Measurements from ENCODE around the gene SCGB3A2. TPM values are rescaled to one million over a fixed set of nuclear protein-coding genes. Genes with fewer than 3 reads are reported as not detected.
"Not testable (repeated sequence)": the region's sequence is repeated elsewhere in the genome, so short reads cannot be mapped to it uniquely, and the experiment has no call there.

Gene SCGB3A2
- total RNA-seq, 1 donor from 2014 or later: not detected

DNA sequence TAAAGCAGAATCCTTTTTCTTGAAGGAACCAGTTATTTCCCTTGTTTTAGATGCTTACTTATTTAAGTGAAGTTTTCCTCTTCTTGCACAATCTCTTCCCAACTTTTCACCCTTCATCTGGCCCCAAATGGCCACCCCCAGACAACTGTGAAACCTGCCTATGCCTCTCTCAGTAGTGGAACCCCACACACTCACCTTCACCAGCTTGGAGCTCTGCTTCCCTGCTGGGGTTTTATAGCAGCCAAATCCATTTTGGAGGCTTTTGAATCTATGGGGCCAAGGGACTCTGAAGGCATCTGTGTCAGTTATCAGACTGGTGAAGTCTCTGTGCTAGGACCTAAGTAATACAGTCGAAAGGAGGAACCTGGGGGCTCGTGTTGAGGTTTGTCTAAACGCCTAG is 24.2 kb upstream of the SCGB3A2 start:
- Mint-ChIP-seq H3K27me3 (ENCODE audit: low read depth) (peaks cover 8% of the 10 kb centered on the region), H3K4me1 (ENCODE audit: low read depth) (peaks cover 1% of the 10 kb centered on the region), H3K27ac (no peak overlapping the region), H3K9me3 (no peaks in the 10 kb centered on the region), H3K36me3 (ENCODE audit: low read depth) (no peaks in the 10 kb centered on the region), H3K4me3 (ENCODE audit: low read depth) (no peak overlapping the region)
- intact Hi-C loops (cut with micrococcal nuclease): no loop called here
- DNase-seq (ENCODE audit: low spot score): no peak

DNA sequence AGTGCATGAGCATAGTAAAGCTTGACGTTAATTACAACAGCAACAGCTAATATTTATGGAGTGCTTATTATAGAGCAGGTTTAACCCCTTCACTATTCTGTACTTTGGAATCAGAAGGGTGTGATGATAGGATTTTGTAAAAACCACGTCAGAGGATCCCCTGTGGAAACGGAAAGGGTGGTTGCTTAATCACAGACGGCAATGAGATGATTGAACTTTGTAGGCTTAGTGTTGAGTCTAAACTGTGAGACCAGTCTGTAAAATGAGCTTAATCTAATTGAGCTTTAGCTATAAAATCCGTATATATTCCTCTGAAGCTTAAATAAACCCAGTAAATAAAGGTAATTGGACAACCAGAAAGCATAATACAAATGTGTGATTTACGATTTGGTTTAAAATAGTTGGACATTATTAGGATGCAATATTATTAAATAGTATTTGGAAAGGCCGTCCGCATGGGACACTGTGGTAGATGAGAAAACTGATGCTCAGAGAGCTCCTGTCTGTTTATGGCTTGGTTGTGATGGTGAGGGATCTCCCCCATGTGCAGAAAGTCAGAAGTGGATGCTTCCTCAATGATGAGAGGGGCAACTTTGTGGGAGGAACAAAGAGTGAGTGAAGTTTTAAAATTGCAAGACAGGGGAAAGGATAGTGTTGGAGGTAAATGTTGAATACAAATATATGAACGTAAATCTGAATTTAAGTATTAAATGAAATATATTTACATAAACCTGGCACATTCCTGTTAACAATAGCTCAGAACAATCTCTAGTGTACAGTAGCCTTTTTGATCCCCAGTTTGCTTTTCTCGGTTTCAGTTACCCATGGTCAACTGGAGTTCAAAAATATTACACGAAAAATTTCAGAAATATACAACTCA is 23.4 kb upstream of the SCGB3A2 start:
- Mint-ChIP-seq H3K27me3 (ENCODE audit: low read depth) (peaks cover 9% of the 10 kb centered on the region), H3K36me3 (ENCODE audit: low read depth) (no peaks in the 10 kb centered on the region), H3K9me3 (no peaks in the 10 kb centered on the region), H3K4me1 (ENCODE audit: low read depth) (peaks cover 1% of the 10 kb centered on the region), H3K27ac (no peak overlapping the region), H3K4me3 (ENCODE audit: low read depth) (no peak overlapping the region)
- intact Hi-C loops (cut with micrococcal nuclease): loop anchor here (5.0 kb wide), 1 partner anchor 82 kb away; no protein-coding TSS in a partner anchor
- no peak for DNase-seq (ENCODE audit: low spot score)

GRCh38 chr5:147855774-147856069 is 22.8 kb upstream of the SCGB3A2 start:
- Mint-ChIP-seq H3K4me3 (ENCODE audit: low read depth) (no peak overlapping the region), H3K4me1 (ENCODE audit: low read depth) (peaks cover 1% of the 10 kb centered on the region), H3K9me3 (no peaks in the 10 kb centered on the region), H3K27me3 (ENCODE audit: low read depth) (peaks cover 9% of the 10 kb centered on the region), H3K27ac (no peak overlapping the region), H3K36me3 (ENCODE audit: low read depth) (no peaks in the 10 kb centered on the region)
- no peak for DNase-seq (ENCODE audit: low spot score)
- intact Hi-C loops (cut with micrococcal nuclease): loop anchor here (5.0 kb wide), 1 partner anchor 82 kb away; no protein-coding TSS in a partner anchor

DNA sequence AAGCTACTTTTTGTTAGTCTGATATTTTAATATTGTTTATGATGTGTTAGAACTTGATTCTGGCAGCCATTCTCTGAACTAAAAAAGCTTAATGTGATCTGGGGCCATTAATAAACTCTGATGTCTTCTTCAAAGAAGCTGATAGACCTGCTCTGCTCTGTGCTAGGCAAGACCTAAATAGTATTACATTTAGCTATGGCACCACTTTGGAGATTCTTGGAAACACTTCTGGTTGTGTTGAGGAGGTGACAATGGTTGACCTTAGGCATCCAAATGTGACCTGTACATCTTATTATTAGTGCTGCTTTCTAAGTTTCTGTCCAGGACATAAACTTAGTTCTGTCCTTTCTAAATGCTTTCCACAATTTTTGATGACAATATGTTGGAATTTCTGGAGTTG is 21.7 kb upstream of the SCGB3A2 start:
- Mint-ChIP-seq H3K4me1 (ENCODE audit: low read depth) (peaks cover 1% of the 10 kb centered on the region), H3K27me3 (ENCODE audit: low read depth) (peaks cover 9% of the 10 kb centered on the region), H3K27ac (no peak overlapping the region), H3K9me3 (no peaks in the 10 kb centered on the region), H3K36me3 (ENCODE audit: low read depth) (no peaks in the 10 kb centered on the region), H3K4me3 (ENCODE audit: low read depth) (no peak overlapping the region)
- no peak for DNase-seq (ENCODE audit: low spot score)
- intact Hi-C loops (cut with micrococcal nuclease): loop anchor here (5.0 kb wide), 1 partner anchor 80 kb away; no protein-coding TSS in a partner anchor

- intact Hi-C loops (cut with micrococcal nuclease): loop anchor here (5.0 kb wide), 1 partner anchor 80 kb away; no protein-coding TSS in a partner anchor
- Mint-ChIP-seq H3K9me3 (no peaks in the 10 kb centered on the region), H3K4me3 (ENCODE audit: low read depth) (no peak overlapping the region), H3K36me3 (ENCODE audit: low read depth) (no peaks in the 10 kb centered on the region), H3K4me1 (ENCODE audit: low read depth) (peaks cover 1% of the 10 kb centered on the region), H3K27me3 (ENCODE audit: low read depth) (peaks cover 9% of the 10 kb centered on the region), H3K27ac (no peak overlapping the region)
- DNase-seq (ENCODE audit: low spot score): peak; percentile 12
Measured at GRCh38 chr5:147857302-147858129, 21.0 kb upstream of the SCGB3A2 start.

DNA sequence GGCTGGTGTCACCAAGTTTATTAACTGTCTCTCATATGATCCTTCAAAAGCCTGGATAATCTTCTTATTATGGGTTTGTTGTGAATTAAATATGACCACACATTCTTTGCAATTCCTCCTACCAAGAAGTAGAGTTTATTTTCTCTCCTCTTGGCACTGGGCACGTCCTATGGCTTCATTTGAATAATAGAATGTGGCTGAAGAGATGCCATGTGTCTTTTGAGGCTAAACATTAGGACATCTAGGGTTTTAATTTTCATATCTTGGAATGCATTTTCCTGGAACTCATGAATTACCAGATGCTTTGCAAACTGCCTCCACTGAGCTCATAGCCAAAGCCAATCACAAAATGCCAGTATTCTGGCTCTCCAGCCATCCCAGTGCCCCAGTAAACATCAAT is 19.9 kb upstream of the SCGB3A2 start:
- no peaks in the 10 kb centered on the region for H3K9me3 Mint-ChIP-seq
- H3K4me1 Mint-ChIP-seq (ENCODE audit: low read depth): peaks cover 1% of the 10 kb centered on the region
- no peak for DNase-seq (ENCODE audit: low spot score)
- H3K27ac Mint-ChIP-seq: no peak overlapping the region
- peaks cover 6% of the 10 kb centered on the region for H3K27me3 Mint-ChIP-seq (ENCODE audit: low read depth)
- intact Hi-C loops (cut with micrococcal nuclease): loop anchor here (5.0 kb wide), 1 partner anchor 79 kb away; no protein-coding TSS in a partner anchor
- no peaks in the 10 kb centered on the region for H3K36me3 Mint-ChIP-seq (ENCODE audit: low read depth)
- no peak overlapping the region for H3K4me3 Mint-ChIP-seq (ENCODE audit: low read depth)

- intact Hi-C loops (cut with micrococcal nuclease): loop anchor here (5.0 kb wide), 1 partner anchor 77 kb away; no protein-coding TSS in a partner anchor
- Mint-ChIP-seq H3K27ac (no peak overlapping the region), H3K36me3 (ENCODE audit: low read depth) (no peaks in the 10 kb centered on the region), H3K27me3 (ENCODE audit: low read depth) (peaks cover 5% of the 10 kb centered on the region), H3K9me3 (no peaks in the 10 kb centered on the region), H3K4me1 (ENCODE audit: low read depth) (peaks cover 1% of the 10 kb centered on the region), H3K4me3 (ENCODE audit: low read depth) (no peak overlapping the region)
- no peak for DNase-seq (ENCODE audit: low spot score)
Measured at GRCh38 chr5:147859962-147860640, 18.4 kb upstream of the SCGB3A2 start.

DNA sequence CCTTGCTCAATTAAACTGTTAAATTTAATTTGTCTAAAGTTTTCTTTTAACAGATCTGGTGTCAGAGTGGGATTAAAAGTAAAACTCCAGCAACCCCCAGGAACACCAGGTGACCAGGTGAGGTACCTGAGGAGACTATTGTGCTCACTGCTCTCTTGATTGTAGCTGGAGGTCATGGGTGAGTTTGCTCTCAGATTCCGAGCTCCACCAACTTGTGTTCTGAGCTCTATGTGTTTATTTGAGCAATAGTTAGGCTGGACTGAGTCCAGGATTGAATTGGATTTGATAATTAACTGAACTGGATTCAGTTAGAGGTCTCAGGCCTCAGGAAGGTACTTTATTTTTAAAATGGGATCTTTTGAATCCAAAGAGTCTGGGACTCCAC is 17.9 kb upstream of the SCGB3A2 start:
- intact Hi-C loops (cut with micrococcal nuclease): no loop called here
- Mint-ChIP-seq H3K27me3 (ENCODE audit: low read depth) (peaks cover 5% of the 10 kb centered on the region), H3K4me1 (ENCODE audit: low read depth) (peaks cover 1% of the 10 kb centered on the region), H3K4me3 (ENCODE audit: low read depth) (no peak overlapping the region), H3K27ac (no peak overlapping the region), H3K9me3 (no peaks in the 10 kb centered on the region), H3K36me3 (ENCODE audit: low read depth) (no peaks in the 10 kb centered on the region)
- no peak for DNase-seq (ENCODE audit: low spot score)

- no peaks in the 10 kb centered on the region for H3K9me3 Mint-ChIP-seq
- intact Hi-C loops (cut with micrococcal nuclease): no loop called here
- no peaks in the 10 kb centered on the region for H3K36me3 Mint-ChIP-seq (ENCODE audit: low read depth)
- H3K4me1 Mint-ChIP-seq (ENCODE audit: low read depth): no peaks in the 10 kb centered on the region
- no peak overlapping the region for H3K4me3 Mint-ChIP-seq (ENCODE audit: low read depth)
- no peak overlapping the region for H3K27ac Mint-ChIP-seq
- no peak for DNase-seq (ENCODE audit: low spot score)
- peaks cover 2% of the 10 kb centered on the region for H3K27me3 Mint-ChIP-seq (ENCODE audit: low read depth)
Measured at GRCh38 chr5:147863454-147864158, 14.9 kb upstream of the SCGB3A2 start.

DNA sequence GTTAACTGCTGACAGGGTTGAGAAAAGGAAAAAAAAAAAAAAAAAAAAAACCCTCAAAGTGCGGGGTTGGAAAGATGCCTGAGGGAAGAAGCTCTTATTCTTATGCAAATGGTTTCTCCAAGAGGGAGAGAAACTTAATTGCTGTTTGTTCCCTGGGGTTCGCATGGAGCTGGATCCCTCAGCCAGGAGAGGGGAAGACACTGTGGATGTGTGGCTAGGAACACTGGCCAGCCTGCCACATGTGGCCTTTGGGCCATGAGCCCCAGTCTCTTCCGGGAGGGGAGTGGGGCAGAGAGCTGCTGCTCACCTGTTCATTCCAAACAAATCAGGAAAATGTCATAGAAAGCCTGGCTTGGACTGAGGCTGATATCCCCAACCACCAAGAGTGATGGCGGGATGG is 9.4 kb upstream of the SCGB3A2 start:
- Mint-ChIP-seq H3K36me3 (ENCODE audit: low read depth) (no peaks in the 10 kb centered on the region), H3K4me1 (ENCODE audit: low read depth) (no peaks in the 10 kb centered on the region), H3K4me3 (ENCODE audit: low read depth) (no peak overlapping the region), H3K27ac (no peak overlapping the region), H3K27me3 (ENCODE audit: low read depth) (no peaks in the 10 kb centered on the region), H3K9me3 (no peaks in the 10 kb centered on the region)
- no peak for DNase-seq (ENCODE audit: low spot score)
- intact Hi-C loops (cut with micrococcal nuclease): no loop called here

DNA sequence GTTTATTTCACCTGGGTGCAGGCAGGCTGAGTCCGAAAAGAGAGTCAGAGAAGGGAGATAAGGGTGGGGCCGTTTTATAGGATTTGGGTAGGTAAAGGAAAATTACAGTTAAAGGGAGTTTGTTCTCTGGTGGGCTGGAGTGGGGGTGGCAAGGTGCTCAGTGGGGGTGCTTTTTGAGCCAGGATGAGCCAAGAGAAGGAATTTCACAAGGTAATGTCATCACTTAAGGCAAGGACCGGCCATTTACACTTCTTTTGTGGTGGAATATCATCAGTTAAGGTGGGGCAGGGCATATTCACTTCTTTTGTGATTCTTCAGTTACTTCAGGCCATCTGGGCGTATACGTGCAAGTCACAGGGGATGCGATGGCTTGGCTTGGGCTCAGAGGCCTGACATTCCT is 8.6 kb upstream of the SCGB3A2 start:
- H3K4me3 Mint-ChIP-seq (ENCODE audit: low read depth); intact Hi-C loops (cut with micrococcal nuclease); H3K27ac Mint-ChIP-seq; H3K27me3 Mint-ChIP-seq (ENCODE audit: low read depth); DNase-seq (ENCODE audit: low spot score); H3K36me3 Mint-ChIP-seq (ENCODE audit: low read depth); H3K4me1 Mint-ChIP-seq (ENCODE audit: low read depth); H3K9me3 Mint-ChIP-seq: not testable (repeated sequence)

DNA sequence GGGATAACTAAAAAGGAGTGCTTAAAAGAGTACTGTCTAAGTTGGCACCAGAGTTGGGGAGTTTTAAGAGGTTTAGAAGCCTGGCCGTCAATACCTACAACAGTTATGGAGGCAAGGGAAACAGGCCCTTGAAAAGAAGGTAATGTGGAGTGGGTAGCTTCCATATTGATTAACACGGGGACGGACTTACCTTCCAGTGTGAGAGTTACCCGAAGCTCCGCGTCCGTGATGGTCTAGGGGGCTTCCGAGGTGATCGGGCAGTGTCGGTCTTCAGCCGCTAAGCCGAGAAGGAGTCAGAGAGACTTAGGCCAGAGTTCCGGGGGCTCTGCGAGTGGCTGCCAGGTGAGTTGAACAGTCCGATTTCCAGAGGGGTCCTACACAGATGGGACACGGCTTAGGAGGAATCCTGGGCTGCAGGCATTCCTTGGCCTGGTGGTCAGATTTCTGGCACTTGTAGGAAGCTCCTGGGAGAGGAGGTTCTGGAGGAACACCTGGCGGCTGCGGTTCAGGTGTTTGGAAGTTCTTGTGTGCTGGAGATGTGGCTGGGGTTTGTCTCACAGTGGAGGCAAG is 6.4 kb upstream of the SCGB3A2 start:
- H3K9me3 Mint-ChIP-seq; H3K4me1 Mint-ChIP-seq (ENCODE audit: low read depth); H3K27ac Mint-ChIP-seq; H3K4me3 Mint-ChIP-seq (ENCODE audit: low read depth); H3K27me3 Mint-ChIP-seq (ENCODE audit: low read depth); DNase-seq (ENCODE audit: low spot score); intact Hi-C loops (cut with micrococcal nuclease); H3K36me3 Mint-ChIP-seq (ENCODE audit: low read depth): not testable (repeated sequence)

Data from activated T-helper 2 cell treated with anti-CD3 and anti-CD28 coated beads, Interferon-gamma antibody, Interleukin-2, Interleukin-4, amounts not matched to agents 10 μg/mL and 5 μg/mL and 100 μg/mL, durations not matched to agents 14 hours and 24 hours and 36 hours (primary cell).